GM12892 (cell line): Measurements from ENCODE around the gene PRKAR1B.

Experiments
- DNase-seq: peaks from one replicate; pipeline ENCODE4 v3.0.0; 2011; ENCODE audit not compliant: insufficient read length
- FAIRE-seq: peaks from 2 replicates; lab custom pipeline; 2011; peaks lifted over from hg19 to GRCh38; lab: Jason Lieb, UNC
- POLR2A ChIP-seq: IDR thresholded peaks from 2 replicates; pipeline ENCODE4 v1.6.1; 2011; ENCODE audit warnings: low read depth, low read length, control low read depth
- POLR2AphosphoS5 ChIP-seq: IDR thresholded peaks from 2 replicates; pipeline ENCODE4 v1.6.1; 2011; ENCODE audit warnings: low read depth, low read length, control low read depth
- TAF1 ChIP-seq: IDR thresholded peaks from 2 replicates; pipeline ENCODE4 v1.6.1; 2011; ENCODE audit warnings: low read depth, mild to moderate bottlenecking, control low read depth, low read length, borderline replicate concordance

PRKAR1B gene

DNA sequence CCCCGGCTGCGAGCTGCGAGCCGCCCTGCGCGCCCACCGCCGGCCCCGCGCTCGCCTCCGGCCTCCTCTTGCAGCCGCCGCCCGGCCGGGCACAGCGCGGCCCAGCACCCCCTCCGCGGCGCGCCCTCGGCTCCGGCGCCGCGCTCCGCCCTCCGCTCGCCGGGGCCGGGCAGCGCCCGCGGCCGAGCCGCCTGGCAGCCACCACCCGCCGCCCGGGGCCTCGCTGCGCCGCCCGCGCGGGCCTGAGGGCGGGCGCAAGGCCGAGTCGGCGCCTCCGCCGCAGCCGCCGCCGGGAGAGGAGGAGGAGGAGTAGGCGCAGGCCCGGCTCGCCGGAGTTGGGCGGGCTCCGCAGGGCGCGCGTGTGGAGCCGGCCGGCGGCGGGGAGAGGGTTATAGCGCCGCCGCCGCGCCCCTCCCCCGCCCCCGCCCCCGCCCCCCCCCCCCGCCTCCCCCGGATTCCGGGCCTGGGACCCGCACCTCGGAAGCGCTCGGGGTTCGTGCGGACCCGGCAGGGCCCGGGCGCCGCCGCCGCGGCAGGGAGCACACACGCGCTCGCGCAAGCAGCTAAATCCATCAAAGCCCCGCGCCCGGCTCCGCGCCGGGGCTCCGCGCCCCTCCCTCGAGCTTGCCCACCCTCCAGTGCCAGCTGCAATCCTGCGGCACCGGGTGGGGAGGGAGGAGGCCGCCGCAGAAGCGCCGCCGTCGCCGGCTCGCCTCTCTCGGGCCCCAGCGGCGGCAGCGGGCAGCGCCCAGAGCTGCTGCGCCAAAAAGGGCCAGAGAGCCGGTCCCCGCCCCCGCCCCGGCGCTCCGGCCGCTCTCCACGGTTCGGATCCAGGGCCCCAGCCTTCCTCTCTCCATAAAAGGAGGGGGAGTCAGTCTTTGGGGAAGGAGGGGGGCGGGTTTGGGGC, 207.3 kb downstream of the PRKAR1B start, which contains the start of gene PDGFA:
PDGFA (minus strand) TSS at position 363 of the 907 bp plus-strand sequence. CDS start 845 bp downstream, outside the sequence.
- FAIRE-seq (no peak), DNase-seq (no peak)
- TF ChIP-seq POLR2AphosphoS5 = no peak
- no peak for TF ChIP-seq POLR2A

DNA sequence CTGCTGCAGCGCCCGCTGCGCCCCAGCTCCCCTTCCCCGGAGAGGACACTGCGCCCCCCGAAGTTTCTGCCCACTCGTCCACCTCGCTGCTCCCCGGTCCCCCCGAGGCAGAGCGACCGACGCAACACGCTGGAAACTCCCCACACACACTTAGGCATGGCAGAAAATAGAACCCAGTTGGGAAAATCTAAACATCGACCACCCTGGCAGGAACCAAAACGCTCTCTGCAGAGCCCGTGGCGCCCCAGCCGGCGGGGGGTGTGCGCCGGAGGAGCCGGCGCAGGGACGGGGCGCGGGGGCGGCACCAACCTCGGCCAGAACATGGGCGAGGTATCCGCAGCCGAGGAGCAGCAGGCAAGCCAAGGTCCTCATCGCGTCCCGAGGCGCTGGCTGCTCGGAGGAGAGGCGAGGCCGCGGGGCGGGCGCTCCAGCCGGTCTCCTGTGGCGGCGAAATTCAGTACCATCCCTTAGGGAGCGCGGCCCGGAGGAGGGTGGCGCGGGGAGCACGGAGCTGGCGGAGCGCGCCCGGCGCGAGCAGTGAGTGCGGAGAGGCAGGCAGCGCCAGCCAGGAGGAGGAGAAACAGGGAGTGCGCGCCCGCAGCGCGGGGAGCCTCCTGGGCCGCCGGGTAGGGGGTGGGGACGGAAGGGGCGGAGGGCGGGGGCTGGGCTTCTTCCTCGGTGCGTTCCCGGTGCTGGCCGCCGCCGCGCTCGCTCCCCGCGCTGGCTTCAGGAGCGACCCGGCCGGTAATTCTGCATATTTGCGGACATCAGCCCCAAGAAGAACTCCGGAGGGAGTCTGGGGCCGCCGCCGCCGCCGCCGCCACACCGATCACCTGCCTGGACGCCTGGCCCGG, 208.2 kb downstream of the PRKAR1B start:
- no peak for FAIRE-seq
- no peak for TF ChIP-seq TAF1
- no peak for TF ChIP-seq POLR2AphosphoS5
- DNase-seq = no peak

GRCh38 chr7:517774-518629, 209.1 kb downstream of the PRKAR1B start:
- TF ChIP-seq POLR2A (no peak), TAF1 (no peak), POLR2AphosphoS5 (no peak)
- FAIRE-seq (no peak), DNase-seq (no peak)

- TF ChIP-seq POLR2A (no peak), POLR2AphosphoS5 (no peak), TAF1 (no peak)
- DNase-seq (no peak), FAIRE-seq (no peak)
These were observed 210.2 kb downstream of the PRKAR1B start for GRCh38 chr7:516606-517456.

- FAIRE-seq = peak; percentile 40
- no peak for TF ChIP-seq TAF1
- TF ChIP-seq POLR2A = no peak
- no peak for TF ChIP-seq POLR2AphosphoS5
- DNase-seq = no peak
These were observed 210.9 kb downstream of the PRKAR1B start for GRCh38 chr7:516216-516605.

GRCh38 chr7:515628-516027, 211.5 kb downstream of the PRKAR1B start:
- no peak for FAIRE-seq
- DNase-seq = no peak
- TF ChIP-seq POLR2A (no peak), TAF1 (no peak)

GRCh38 chr7:514651-515598, 212.2 kb downstream of the PRKAR1B start:
- TF ChIP-seq POLR2AphosphoS5 (no peak), POLR2A (no peak), TAF1 (no peak)
- FAIRE-seq = no peak
- no peak for DNase-seq

DNA sequence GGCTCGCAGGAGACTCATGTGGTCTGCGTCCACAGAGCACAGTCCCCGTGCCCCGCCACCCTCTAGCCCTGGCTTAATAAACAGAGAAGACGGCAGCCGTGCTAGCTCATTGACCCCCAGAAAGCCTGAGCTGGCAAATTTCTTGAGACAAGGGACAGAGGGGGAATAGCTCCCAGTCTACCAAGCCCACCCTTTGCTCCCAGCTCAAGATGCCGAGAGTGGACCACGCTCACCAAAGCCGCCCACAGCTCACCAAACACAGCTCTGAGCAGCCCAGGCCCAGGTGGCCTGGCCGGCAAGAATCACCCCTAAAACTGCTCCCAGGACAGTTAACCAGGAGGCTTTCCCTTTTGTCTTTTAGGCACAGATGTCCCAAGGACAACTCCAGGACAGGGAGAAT, 212.8 kb downstream of the PRKAR1B start:
- no peak for TF ChIP-seq POLR2AphosphoS5
- no peak for TF ChIP-seq POLR2A
- no peak for TF ChIP-seq TAF1
- no peak for FAIRE-seq
- no peak for DNase-seq

DNA sequence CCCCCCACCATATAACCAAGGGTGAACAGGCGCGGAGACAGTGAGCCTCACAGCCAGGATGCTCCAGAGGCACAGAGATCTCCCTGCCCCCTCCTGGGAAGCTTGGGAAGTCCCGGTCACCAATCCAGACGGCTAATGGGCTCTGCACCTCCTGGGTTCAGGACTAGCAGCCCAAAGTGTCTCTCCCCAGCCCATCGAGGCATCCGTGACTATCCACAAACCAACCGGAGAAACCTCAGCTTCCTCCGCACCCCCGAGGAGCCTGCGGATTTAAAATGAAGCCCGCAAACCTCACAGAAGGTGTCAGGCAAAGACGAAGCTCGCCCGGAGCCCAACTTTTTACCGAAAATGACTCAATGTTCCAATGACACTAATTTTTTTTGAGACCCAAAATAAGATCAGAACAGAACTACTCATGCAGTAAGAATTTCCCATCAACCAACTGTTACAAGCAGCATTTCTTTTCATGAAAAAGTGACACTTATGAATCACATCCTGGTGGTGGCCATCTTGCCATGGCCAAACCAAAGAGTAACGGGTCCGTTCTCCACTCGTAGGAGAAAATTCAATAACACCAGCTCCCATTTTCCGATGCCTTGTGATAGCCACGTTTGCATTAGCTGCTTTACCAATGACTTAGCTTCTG, 213.4 kb downstream of the PRKAR1B start:
- no peak for FAIRE-seq
- DNase-seq = no peak

More for the DNA sequence above, 213.4 kb downstream of the PRKAR1B start:
- TF ChIP-seq TAF1 (no peak), POLR2AphosphoS5 (no peak), POLR2A (no peak)
